Adipose tissue (tissue), 3 donors: ENCODE data around the gene CNTNAP3B. TPM values are rescaled to one million over a fixed set of nuclear protein-coding genes. Genes with fewer than 3 reads are reported as not detected.

ENCODE experiments used
- polyA plus RNA-seq, 3 donors: library from polyadenylated mRNA; stranded (reverse); fragments of 200-250 nt; gene quantifications; one replicate each; pipeline ENCODE4 v1.2.3, GENCODE V29; 2013
- donor health status: healthy with polysubstance abuse.
- donor health status: Bipolar disorder and iron deficiency.
- donor health status: healthy.

Gene CNTNAP3B
- polyA plus RNA-seq, 3 donors: 1.7 to 9.8 (median 8.7) TPM

Other genes starting within 250 kb of the CNTNAP3B start
- not detected for gene SPATA31A6, start 54.2 kb upstream of the CNTNAP3B start, polyA plus RNA-seq